HepG2 (cell line): ENCODE results near the gene IGF2BP3. TPM values are rescaled to one million over a fixed set of nuclear protein-coding genes. Genes with fewer than 3 reads are reported as not detected.

Experiments used
- AGO1 ChIP-seq: fragments of 200-400 bp; formaldehyde crosslinking; IDR thresholded peaks from 2 replicates; pipeline ENCODE4 v1.6.1; 2017; ENCODE audit warnings: mild to moderate bottlenecking, low read depth, low read length, moderate library complexity; ENCODE audit not compliant: poor library complexity, severe bottlenecking
- CENPT ChIP-seq: sonication (generic); formaldehyde crosslinking; IDR thresholded peaks from 2 replicates; pipeline ENCODE4 v1.8.0; 2022; ENCODE audit warnings: low read depth, mild to moderate bottlenecking, moderate library complexity, missing genetic modification reagents
- DMAP1 ChIP-seq: IDR thresholded peaks from 2 replicates; pipeline ENCODE4 v1.6.1; 2016
- DNMT3B ChIP-seq: conservative IDR thresholded peaks from 2 replicates; pipeline ENCODE4 v1.6.1; 2016; ENCODE audit warnings: missing biosample characterization, control low read depth
- FOXA1 ChIP-seq, 2 experiments: fragments of 450-650 bp in 1 of 2; sonication (generic) in 1 of 2; formaldehyde crosslinking in 1 of 2; IDR thresholded peaks; 2 replicates each; pipeline versions ENCODE4 v1.4.0 to v1.6.1; 2016 to 2020; ENCODE audit warnings: missing genetic modification reagents in 1 of 2
- FOXP1 ChIP-seq, 2 experiments: fragments of 450-650 bp in 1 of 2; IDR thresholded peaks; 2 replicates each; pipeline ENCODE4 v1.6.1; 2017 to 2018; ENCODE audit warnings: antibody characterized with exemption in 1 of 2
- GPN1 ChIP-seq: sonication (generic); formaldehyde crosslinking; IDR thresholded peaks from 2 replicates; pipeline ENCODE4 v1.5.1; 2020; ENCODE audit warnings: missing genetic modification reagents, borderline replicate concordance
- GZF1 ChIP-seq: sonication (generic); formaldehyde crosslinking; IDR thresholded peaks from 2 replicates; pipeline ENCODE4 v1.5.1; 2020; ENCODE audit warnings: mild to moderate bottlenecking, missing genetic modification reagents
- HES4 ChIP-seq: sonication (generic); formaldehyde crosslinking; IDR thresholded peaks from 2 replicates; pipeline ENCODE4 v1.9.0; 2021; ENCODE audit warnings: mild to moderate bottlenecking, missing genetic modification reagents, borderline replicate concordance
- IRX3 ChIP-seq: sonication (generic); formaldehyde crosslinking; IDR thresholded peaks from 2 replicates; pipeline ENCODE4 v1.8.1; 2023; ENCODE audit warnings: mild to moderate bottlenecking, low read depth, missing genetic modification reagents, borderline replicate concordance
- KDM1A ChIP-seq: IDR thresholded peaks from 2 replicates; pipeline ENCODE4 v1.6.1; 2016; ENCODE audit warnings: missing compliant biosample characterization
- MED8 ChIP-seq: sonication (generic); formaldehyde crosslinking; IDR thresholded peaks from 2 replicates; pipeline ENCODE4 v1.8.1; 2023; ENCODE audit warnings: mild to moderate bottlenecking, missing genetic modification reagents; ENCODE audit not compliant: insufficient replicate concordance
- NFIB ChIP-seq: sonication (generic); formaldehyde crosslinking; IDR thresholded peaks from 2 replicates; pipeline ENCODE4 v1.9.0; 2021; ENCODE audit warnings: missing genetic modification reagents, mild to moderate bottlenecking, borderline replicate concordance
- NR1H2 ChIP-seq: sonication (generic); formaldehyde crosslinking; IDR thresholded peaks from 2 replicates; pipeline ENCODE4 v1.8.1; 2022; ENCODE audit warnings: low read depth, missing genetic modification reagents, borderline replicate concordance
- NR2F6 ChIP-seq, 2 experiments: IDR thresholded peaks; 2 replicates each; pipeline ENCODE4 v1.6.1; 2016; ENCODE audit warnings: antibody characterized with exemption in 1 of 2, mild to moderate bottlenecking in 1 of 2
- PTBP1 ChIP-seq: fragments of 200-400 bp; formaldehyde crosslinking; IDR thresholded peaks from 2 replicates; pipeline ENCODE4 v1.6.1; 2018; ENCODE audit warnings: low read length, low read depth; ENCODE audit not compliant: poor library complexity, severe bottlenecking
- SIN3B ChIP-seq: fragments of 150-350 bp; IDR thresholded peaks from 2 replicates; pipeline ENCODE4 v1.6.1; 2014; ENCODE audit warnings: low read length
- SIX4 ChIP-seq: sonication (generic); formaldehyde crosslinking; IDR thresholded peaks from 2 replicates; pipeline ENCODE4 v1.4.0; 2020; ENCODE audit warnings: missing genetic modification reagents
- SMAD1 ChIP-seq: sonication (generic); formaldehyde crosslinking; IDR thresholded peaks from 2 replicates; pipeline ENCODE4 v1.4.0; 2020; ENCODE audit warnings: missing genetic modification reagents, low read depth, mild to moderate bottlenecking, borderline replicate concordance
- SNAPC2 ChIP-seq: sonication (generic); formaldehyde crosslinking; IDR thresholded peaks from 2 replicates; pipeline ENCODE4 v1.8.1; 2022; ENCODE audit warnings: mild to moderate bottlenecking, missing genetic modification reagents
- TIGD3 ChIP-seq: sonication (generic); formaldehyde crosslinking; IDR thresholded peaks from 2 replicates; pipeline ENCODE4 v1.5.1; 2020; ENCODE audit warnings: mild to moderate bottlenecking, missing genetic modification reagents, borderline replicate concordance
- TSC22D2 ChIP-seq: sonication (generic); formaldehyde crosslinking; IDR thresholded peaks from 2 replicates; pipeline ENCODE4 v1.5.1; 2020; ENCODE audit warnings: missing genetic modification reagents, mild to moderate bottlenecking, borderline replicate concordance
- ZFP36 ChIP-seq: fragments of 150-350 bp; IDR thresholded peaks from 2 replicates; pipeline ENCODE4 v1.6.1; 2018; ENCODE audit warnings: borderline replicate concordance, low read length, low read depth; ENCODE audit not compliant: partially characterized antibody
- ZNF10 ChIP-seq: sonication (generic); formaldehyde crosslinking; IDR thresholded peaks from 2 replicates; pipeline ENCODE4 v1.4.0; 2020; ENCODE audit warnings: mild to moderate bottlenecking, low read depth, missing genetic modification reagents, borderline replicate concordance
- ZNF101 ChIP-seq: sonication (generic); formaldehyde crosslinking; IDR thresholded peaks from 2 replicates; pipeline ENCODE4 v1.4.0; 2020; ENCODE audit warnings: mild to moderate bottlenecking, low read depth, missing genetic modification reagents, borderline replicate concordance
- ZNF160 ChIP-seq: sonication (generic); formaldehyde crosslinking; IDR thresholded peaks from 2 replicates; pipeline ENCODE4 v1.8.0; 2022; ENCODE audit warnings: mild to moderate bottlenecking, inconsistent platforms, missing genetic modification reagents
- ZNF317 ChIP-seq: sonication (generic); formaldehyde crosslinking; IDR thresholded peaks from 2 replicates; pipeline ENCODE4 v1.5.0; 2020; ENCODE audit warnings: mild to moderate bottlenecking, missing genetic modification reagents
- ZNF33B ChIP-seq: sonication (generic); formaldehyde crosslinking; IDR thresholded peaks from 2 replicates; pipeline ENCODE4 v1.5.1; 2020; ENCODE audit warnings: mild to moderate bottlenecking, missing genetic modification reagents
- ZNF703 ChIP-seq: sonication (generic); formaldehyde crosslinking; IDR thresholded peaks from 2 replicates; pipeline ENCODE4 v1.5.1; 2020; ENCODE audit warnings: missing genetic modification reagents, mild to moderate bottlenecking, moderate library complexity, borderline replicate concordance
- ZNF772 ChIP-seq: sonication (generic); formaldehyde crosslinking; IDR thresholded peaks from 2 replicates; pipeline ENCODE4 v1.5.0; 2020; ENCODE audit warnings: mild to moderate bottlenecking, missing genetic modification reagents
- ZSCAN9 ChIP-seq: IDR thresholded peaks from 2 replicates; pipeline ENCODE4 v1.6.1; 2016; ENCODE audit warnings: borderline replicate concordance
- polyA plus RNA-seq, 8 experiments: library from polyadenylated mRNA; depleted of rRNA in 3 of 8; stranded (reverse) in 7 of 8; unstranded in 1 of 8; fragments of >200 nt; fragmentation: Illumina TruSeq in 4 of 8; extraction: Trizol in 4 of 8; gene quantifications; 2 replicates each; pipeline versions ENCODE4 v1.2.1 to v1.2.3, GENCODE V29; 2011 to 2016; ENCODE audit warnings: low read depth in 4 of 8, missing spikeins in 1 of 8, mixed read lengths in 1 of 8; ENCODE audit not compliant: insufficient read depth in 1 of 8
- total RNA-seq, 5 experiments: library from RNA; depleted of rRNA; stranded (reverse); fragments of >200 nt; fragmentation: Illumina TruSeq; extraction: Trizol; gene quantifications; 2 replicates each; pipeline ENCODE4 v1.2.3, GENCODE V29; 2016; ENCODE audit warnings: low read depth in 1 of 5

The IGF2BP3 gene
- total and polyA plus RNA-seq, 2 of the 13 experiments (the other 11 are each of a cell fraction or from before 2014, with no cell fraction given) = 37.7 to 39.5 TPM

DNA sequence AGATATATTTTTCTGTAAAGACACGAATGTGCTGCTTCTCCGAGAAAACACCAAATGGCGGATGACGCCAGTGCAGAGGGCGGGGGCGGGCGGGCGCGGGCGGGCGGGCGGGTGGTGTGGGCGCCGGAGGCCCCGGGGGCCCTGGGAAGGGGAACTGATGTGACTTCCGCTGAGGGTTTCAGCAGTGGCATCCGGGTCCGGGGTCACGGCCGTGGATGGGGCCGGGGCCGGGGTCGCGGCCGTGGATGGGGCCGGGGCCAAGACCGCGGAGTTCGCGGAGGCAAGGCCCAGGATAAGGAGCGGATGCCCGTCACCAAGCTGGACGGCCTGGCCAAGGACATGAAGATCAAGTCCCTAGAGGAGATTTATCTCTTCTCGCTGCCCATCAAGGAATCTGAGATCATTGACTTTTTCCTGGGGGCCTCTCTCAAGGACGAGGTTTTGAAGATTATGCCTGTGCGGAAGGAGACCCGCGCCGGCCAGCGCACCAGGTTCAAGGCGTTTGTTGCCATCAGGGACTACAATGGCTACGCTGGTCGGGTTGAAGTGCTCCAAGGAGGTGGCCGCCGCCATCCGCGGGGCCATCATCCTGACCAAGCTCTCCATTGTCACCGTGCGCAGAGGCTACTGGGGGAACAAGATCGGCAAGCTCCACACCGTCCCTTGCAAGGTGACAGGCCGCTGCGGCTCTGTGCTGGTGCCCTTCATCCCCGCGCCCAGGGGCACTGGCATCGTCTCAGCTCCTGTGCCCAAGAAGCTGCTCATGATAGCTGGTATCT is 20.3 kb upstream of the IGF2BP3 start (continued):
- TF ChIP-seq TIGD3 (CRISPR knock-in tag) (no peak), IRX3 (CRISPR knock-in tag) (no peak), SIN3B (no peak), ZNF160 (no peak), GZF1 (CRISPR knock-in tag) (no peak), ZNF772 (peak; percentile 54; the same call in 1 of the 2 replicates), TSC22D2 (CRISPR knock-in tag) (no peak), GPN1 (CRISPR knock-in tag) (no peak), SIX4 (CRISPR knock-in tag) (no peak), ZNF33B (CRISPR knock-in tag) (no peak), ZSCAN9 (CRISPR knock-in tag) (no peak), NFIB (no peak), FOXA1 (IDR thresholded peaks at IDR 0.05) (no peak), FOXA1 (CRISPR knock-in tag; IDR thresholded peaks at IDR 0.05) (no peak), ZNF703 (CRISPR knock-in tag) (no peak), ZNF317 (CRISPR knock-in tag) (no peak), DMAP1 (CRISPR knock-in tag) (no peak), HES4 (CRISPR knock-in tag) (no peak), AGO1 (peak; percentile 26), CENPT (CRISPR knock-in tag) (no peak), NR2F6 (IDR thresholded peaks at IDR 0.05) (no peak), NR2F6 (CRISPR knock-in tag; IDR thresholded peaks at IDR 0.05) (peak; percentile 74; the same call in 1 of the 2 replicates), ZFP36 (no peak), MED8 (CRISPR knock-in tag) (no peak), FOXP1 (IDR thresholded peaks at IDR 0.05) (no peak), FOXP1 (CRISPR knock-in tag; IDR thresholded peaks at IDR 0.05) (no peak), ZNF101 (CRISPR knock-in tag) (no peak), DNMT3B (CRISPR knock-in tag) (no peak), SMAD1 (CRISPR knock-in tag) (no peak), NR1H2 (CRISPR knock-in tag) (no peak), PTBP1 (no peak), ZNF10 (no peak), KDM1A (no peak), SNAPC2 (CRISPR knock-in tag) (no peak)
